GM10266 (cell line): ENCODE results near the gene CCDC6.
"Not testable (repeated sequence)": the region's sequence is repeated elsewhere in the genome, so short reads cannot be mapped to it uniquely, and the experiment has no call there.

Experiments
- DNase-seq: peaks from one replicate; pipeline ENCODE4 v3.0.0; 2012; ENCODE audit errors: extremely low spot score
- CTCF ChIP-seq: IDR thresholded peaks from 2 replicates; pipeline ENCODE4 v1.5.1; 2012; ENCODE audit warnings: mild to moderate bottlenecking, low read depth; ENCODE audit not compliant: control insufficient read depth, insufficient read depth; ENCODE audit errors: missing control alignments

Gene CCDC6

GRCh38 chr10:59803714-59804113, 102.6 kb downstream of the CCDC6 start:
- no peak for TF ChIP-seq CTCF
- DNase-seq = no peak

GRCh38 chr10:59801171-59801570, 105.2 kb downstream of the CCDC6 start:
- no peak for DNase-seq
- TF ChIP-seq CTCF = no peak

- TF ChIP-seq CTCF = no peak
- no peak for DNase-seq
Measured at GRCh38 chr10:59799421-59799820, 106.9 kb downstream of the CCDC6 start.

- no peak for DNase-seq
- no peak for TF ChIP-seq CTCF
Measured at GRCh38 chr10:59793919-59794318, 112.4 kb downstream of the CCDC6 start.

GRCh38 chr10:59792812-59793211, 113.5 kb downstream of the CCDC6 start:
- no peak for TF ChIP-seq CTCF

GRCh38 chr10:59791601-59792000, 114.8 kb downstream of the CCDC6 start:
- no peak for TF ChIP-seq CTCF
- no peak for DNase-seq

More at GRCh38 chr10:59792812-59793211, 113.5 kb downstream of the CCDC6 start:
- no peak for DNase-seq

- not testable (repeated sequence) for DNase-seq
Measured at GRCh38 chr10:59790080-59790479, 116.3 kb downstream of the CCDC6 start.

- DNase-seq = not testable (repeated sequence)
Measured at GRCh38 chr10:59788914-59789313, 117.4 kb downstream of the CCDC6 start.

- not testable (repeated sequence) for DNase-seq
Measured at GRCh38 chr10:59787032-59787431, 119.3 kb downstream of the CCDC6 start.

- DNase-seq = not testable (repeated sequence)
Measured at GRCh38 chr10:59785476-59785875, 120.9 kb downstream of the CCDC6 start.
